DOHH2 (cell line): ENCODE data around the gene PRKCE.

Experiments
- H3F3A ChIP-seq: fragments of 200-600 bp; sonication (generic), shearing (Covaris generic); 2 replicates; pipeline ENCODE4 v1.6.0; 2016; ENCODE audit warnings: antibody characterized with exemption, mild to moderate bottlenecking; ENCODE audit not compliant: control insufficient read depth, insufficient read depth
- H3K27ac ChIP-seq: fragments of 200-600 bp; sonication (generic); 2 replicates; pipeline ENCODE4 v1.5.1; 2014; ENCODE audit warnings: low read depth, mild to moderate bottlenecking, low read length, moderate library complexity
- H3K27me3 ChIP-seq: fragments of 200-600 bp; sonication (generic); 2 replicates; pipeline ENCODE4 v1.6.1; 2014; ENCODE audit warnings: mild to moderate bottlenecking, low read length, mixed read lengths; ENCODE audit not compliant: control insufficient read depth
- H3K36me3 ChIP-seq: fragments of 200-600 bp; sonication (generic); 2 replicates; pipeline ENCODE4 v1.6.1; 2014; ENCODE audit warnings: mild to moderate bottlenecking, low read length, moderate library complexity, mixed read lengths; ENCODE audit not compliant: control insufficient read depth
- H3K4me1 ChIP-seq: fragments of 200-600 bp; sonication (generic); 2 replicates; pipeline ENCODE4 v1.6.1; 2014; ENCODE audit warnings: mild to moderate bottlenecking, low read length, mixed read lengths; ENCODE audit not compliant: control insufficient read depth
- H3K4me2 ChIP-seq: fragments of 200-600 bp; sonication (generic); 2 replicates; pipeline ENCODE4 v1.6.0; 2014; ENCODE audit warnings: mild to moderate bottlenecking, low read length, moderate library complexity
- H3K4me3 ChIP-seq: fragments of 200-600 bp; sonication (generic); 2 replicates; pipeline ENCODE4 v1.5.1; 2014; ENCODE audit warnings: mild to moderate bottlenecking, low read length, mixed read lengths
- H3K79me2 ChIP-seq: fragments of 200-600 bp; sonication (generic); 2 replicates; pipeline ENCODE4 v1.6.1; 2014; ENCODE audit warnings: mild to moderate bottlenecking, low read length, mixed read lengths; ENCODE audit not compliant: control insufficient read depth
- H3K9me2 ChIP-seq: fragments of 200-600 bp; sonication (generic); replicated peaks from 2 replicates; pipeline ENCODE4 v1.6.1; 2014; ENCODE audit warnings: mild to moderate bottlenecking, low read length, mixed read lengths; ENCODE audit not compliant: control insufficient read depth
- H3K9me3 ChIP-seq: fragments of 200-600 bp; sonication (generic); 2 replicates; pipeline ENCODE4 v1.6.1; 2014; ENCODE audit warnings: antibody characterized with exemption, low read length, mixed read lengths; ENCODE audit not compliant: control insufficient read depth, insufficient read depth
- H4K20me1 ChIP-seq: fragments of 200-600 bp; sonication (generic); 2 replicates; pipeline ENCODE4 v1.6.0; 2014; ENCODE audit warnings: low read depth, mild to moderate bottlenecking, antibody characterized with exemption, low read length, moderate library complexity; ENCODE audit not compliant: control insufficient read depth, insufficient read depth
- EZH2phosphoT487 ChIP-seq: fragments of 200-600 bp; sonication (generic); IDR thresholded peaks from 2 replicates; pipeline ENCODE4 v1.6.1; 2017; ENCODE audit warnings: borderline replicate concordance, mild to moderate bottlenecking, antibody characterized with exemption, low read length, moderate library complexity, mixed read lengths
- TF ChIP-seq, protein P1 (sequence below): fragments of 200-600 bp; sonication (generic); IDR thresholded peaks from one replicate; pipeline ENCODE4 v1.5.1; 2014; ENCODE audit warnings: antibody characterized with exemption, mild to moderate bottlenecking, low read depth, low read length; ENCODE audit not compliant: poor library complexity, severe bottlenecking

The PRKCE gene

DNA sequence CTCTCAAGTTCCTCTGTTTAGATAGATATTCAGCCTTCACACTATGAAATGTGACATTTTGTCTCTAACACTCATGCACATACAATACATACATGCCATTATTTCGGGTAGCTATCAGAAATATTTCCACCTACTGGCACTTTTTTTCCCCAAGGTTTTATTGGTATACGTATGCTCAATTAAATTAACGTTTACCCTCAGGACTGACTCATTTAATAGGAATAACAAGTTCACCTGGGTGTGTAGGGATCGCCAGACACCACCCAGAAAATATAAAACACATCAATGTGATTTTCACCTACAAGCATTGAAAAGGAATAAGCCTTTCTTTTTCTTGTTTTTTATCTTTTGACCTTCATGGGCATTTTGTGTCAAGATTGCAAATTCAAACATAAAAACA lies 507.2 kb downstream of the PRKCE start:
- no peaks in the 10 kb centered on the region for H3K36me3 ChIP-seq
- no peaks in the 10 kb centered on the region for H3K27me3 ChIP-seq
- H3K9me3 ChIP-seq: no peaks in the 10 kb centered on the region
- H3K79me2 ChIP-seq: no peaks in the 10 kb centered on the region
- H3K4me3 ChIP-seq: no peak overlapping the region
- TF ChIP-seq, protein P1, sequence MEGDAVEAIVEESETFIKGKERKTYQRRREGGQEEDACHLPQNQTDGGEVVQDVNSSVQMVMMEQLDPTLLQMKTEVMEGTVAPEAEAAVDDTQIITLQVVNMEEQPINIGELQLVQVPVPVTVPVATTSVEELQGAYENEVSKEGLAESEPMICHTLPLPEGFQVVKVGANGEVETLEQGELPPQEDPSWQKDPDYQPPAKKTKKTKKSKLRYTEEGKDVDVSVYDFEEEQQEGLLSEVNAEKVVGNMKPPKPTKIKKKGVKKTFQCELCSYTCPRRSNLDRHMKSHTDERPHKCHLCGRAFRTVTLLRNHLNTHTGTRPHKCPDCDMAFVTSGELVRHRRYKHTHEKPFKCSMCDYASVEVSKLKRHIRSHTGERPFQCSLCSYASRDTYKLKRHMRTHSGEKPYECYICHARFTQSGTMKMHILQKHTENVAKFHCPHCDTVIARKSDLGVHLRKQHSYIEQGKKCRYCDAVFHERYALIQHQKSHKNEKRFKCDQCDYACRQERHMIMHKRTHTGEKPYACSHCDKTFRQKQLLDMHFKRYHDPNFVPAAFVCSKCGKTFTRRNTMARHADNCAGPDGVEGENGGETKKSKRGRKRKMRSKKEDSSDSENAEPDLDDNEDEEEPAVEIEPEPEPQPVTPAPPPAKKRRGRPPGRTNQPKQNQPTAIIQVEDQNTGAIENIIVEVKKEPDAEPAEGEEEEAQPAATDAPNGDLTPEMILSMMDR: no peak
- TF ChIP-seq EZH2phosphoT487: no peak
- no peak overlapping the region for H3K27ac ChIP-seq
- no peak overlapping the region for H3K4me2 ChIP-seq
- H3K4me1 ChIP-seq: no peaks in the 10 kb centered on the region
- H3F3A ChIP-seq: no peaks in the 10 kb centered on the region
- H4K20me1 ChIP-seq: no peaks in the 10 kb centered on the region
- H3K9me2 ChIP-seq: no peaks in the 10 kb centered on the region

GRCh38 chr2:46160326-46160725 lies 508.9 kb downstream of the PRKCE start:
- no peaks in the 10 kb centered on the region for H3K9me3 ChIP-seq
- no peaks in the 10 kb centered on the region for H3K27me3 ChIP-seq
- no peaks in the 10 kb centered on the region for H3K36me3 ChIP-seq
- no peak for TF ChIP-seq EZH2phosphoT487
- TF ChIP-seq, protein P1: no peak
- no peaks in the 10 kb centered on the region for H4K20me1 ChIP-seq
- no peak overlapping the region for H3K4me2 ChIP-seq
- H3K79me2 ChIP-seq: no peaks in the 10 kb centered on the region
- no peaks in the 10 kb centered on the region for H3K9me2 ChIP-seq
- H3K27ac ChIP-seq: no peak overlapping the region
- H3K4me1 ChIP-seq: no peaks in the 10 kb centered on the region
- H3F3A ChIP-seq: no peaks in the 10 kb centered on the region
- H3K4me3 ChIP-seq: no peak overlapping the region

- H3K4me2 ChIP-seq: no peak overlapping the region
- no peaks in the 10 kb centered on the region for H3K9me2 ChIP-seq
- H3F3A ChIP-seq: no peaks in the 10 kb centered on the region
- H3K27ac ChIP-seq: no peak overlapping the region
- no peaks in the 10 kb centered on the region for H4K20me1 ChIP-seq
- H3K27me3 ChIP-seq: no peaks in the 10 kb centered on the region
- no peaks in the 10 kb centered on the region for H3K9me3 ChIP-seq
- no peaks in the 10 kb centered on the region for H3K4me1 ChIP-seq
- no peak overlapping the region for H3K4me3 ChIP-seq
- H3K79me2 ChIP-seq: no peaks in the 10 kb centered on the region
- TF ChIP-seq, protein P1: no peak
- TF ChIP-seq EZH2phosphoT487: no peak
- H3K36me3 ChIP-seq: no peaks in the 10 kb centered on the region
These were observed 509.8 kb downstream of the PRKCE start for GRCh38 chr2:46161315-46161714.

DNA sequence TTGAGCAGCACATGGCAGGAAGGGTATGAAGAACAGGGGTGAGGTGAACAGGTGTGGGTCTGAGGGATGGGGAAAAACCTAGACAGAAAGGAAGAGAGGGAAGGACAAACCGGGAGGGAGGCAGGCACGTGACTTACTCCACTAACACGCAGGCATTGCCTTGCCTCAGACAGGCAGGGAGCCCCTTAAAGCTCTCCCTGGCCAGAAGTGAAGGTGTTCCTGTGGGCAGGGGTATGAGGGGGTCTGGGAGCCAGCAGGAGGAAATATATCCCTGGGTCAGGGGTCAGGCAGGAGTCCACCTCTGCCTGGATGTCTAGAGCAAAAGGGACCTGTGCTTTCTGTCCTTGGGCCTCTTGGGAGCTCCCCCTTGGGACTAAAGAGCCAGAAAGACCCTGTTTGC lies 510.4 kb downstream of the PRKCE start:
- TF ChIP-seq, protein P1: no peak
- no peak for TF ChIP-seq EZH2phosphoT487
- Histone ChIP-seq H3K27me3 (no peaks in the 10 kb centered on the region), H3K9me2 (no peaks in the 10 kb centered on the region)

More for the DNA sequence above, 510.4 kb downstream of the PRKCE start:
- no peaks in the 10 kb centered on the region for H3K9me3 ChIP-seq
- H3K27ac ChIP-seq: no peak overlapping the region
- H3K36me3 ChIP-seq: no peaks in the 10 kb centered on the region
- no peaks in the 10 kb centered on the region for H3F3A ChIP-seq
- H3K4me3 ChIP-seq: no peak overlapping the region
- no peaks in the 10 kb centered on the region for H3K4me1 ChIP-seq
- no peaks in the 10 kb centered on the region for H4K20me1 ChIP-seq
- no peaks in the 10 kb centered on the region for H3K79me2 ChIP-seq
- no peak overlapping the region for H3K4me2 ChIP-seq
